Ureter (tissue), 1 donor: Measurements from ENCODE around the gene RIPOR2. TPM values are rescaled to one million over a fixed set of nuclear protein-coding genes. Genes with fewer than 3 reads are reported as not detected.
A peak's percentile ranks its signal among the peaks of the same experiment; 100 is the strongest.
"Not testable (repeated sequence)": the region's sequence is repeated elsewhere in the genome, so short reads cannot be mapped to it uniquely, and the experiment has no call there.

Experiments
- DNase-seq: peaks from one replicate; pipeline ENCODE4 v3.0.0-alpha.2; 2020; ENCODE audit warnings: low spot score
- total RNA-seq: library from RNA; stranded (reverse); gene quantifications from one replicate; pipeline ENCODE4 v1.2.4, GENCODE V29; 2023
- donor health status: DM: yes; HTN: yes; CAD: no.

The RIPOR2 gene
- total RNA-seq, 1 donor from 2014 or later = 12.1 TPM

- no peak for DNase-seq
These were observed 133.3 kb downstream of the RIPOR2 start for GRCh38 chr6:24802271-24803059.

GRCh38 chr6:24799541-24799915, 136.2 kb downstream of the RIPOR2 start:
- no peak for DNase-seq

GRCh38 chr6:24798740-24799540, 136.8 kb downstream of the RIPOR2 start, which contains the start of gene ARMH2:
ARMH2 (minus strand) TSS chr6:24798917; CDS start chr6:24798857, 60 bp downstream.
- DNase-seq = no peak

DNA sequence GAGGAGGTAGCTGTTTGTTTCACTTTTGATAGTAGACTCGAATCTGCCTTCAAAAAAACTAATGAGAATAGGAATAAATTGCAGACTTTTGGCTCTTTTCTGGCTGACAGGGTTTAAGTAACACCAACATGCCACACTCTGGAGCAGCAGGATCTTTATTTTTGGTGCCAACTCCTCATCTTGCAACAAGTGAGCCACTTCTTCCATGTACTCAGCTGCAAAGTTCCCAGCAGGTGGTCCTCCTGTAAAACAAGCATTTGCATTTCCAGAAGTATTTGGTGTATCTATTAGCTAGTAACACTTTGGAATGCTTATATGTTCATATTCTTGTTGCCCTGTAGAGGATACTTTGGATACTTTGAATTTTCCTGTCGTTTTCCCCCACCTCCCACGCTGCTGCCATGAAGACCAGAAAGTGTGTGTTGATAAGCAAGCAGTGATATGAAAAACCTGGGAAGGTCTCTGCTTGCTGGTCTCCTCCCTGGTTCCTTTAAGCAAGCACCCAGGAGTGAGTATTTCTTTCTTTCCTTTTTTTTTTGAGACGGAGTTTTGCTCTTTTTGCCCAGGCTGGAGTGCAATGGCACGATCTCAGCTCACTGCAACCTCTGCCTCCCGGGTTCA, 138.1 kb downstream of the RIPOR2 start:
- DNase-seq = no peak

GRCh38 chr6:24796616-24797290, 139.0 kb downstream of the RIPOR2 start:
- no peak for DNase-seq

- DNase-seq = no peak
These were observed 140.7 kb downstream of the RIPOR2 start for GRCh38 chr6:24795106-24795505.

GRCh38 chr6:24788031-24788665, 147.6 kb downstream of the RIPOR2 start:
- DNase-seq = no peak

DNA sequence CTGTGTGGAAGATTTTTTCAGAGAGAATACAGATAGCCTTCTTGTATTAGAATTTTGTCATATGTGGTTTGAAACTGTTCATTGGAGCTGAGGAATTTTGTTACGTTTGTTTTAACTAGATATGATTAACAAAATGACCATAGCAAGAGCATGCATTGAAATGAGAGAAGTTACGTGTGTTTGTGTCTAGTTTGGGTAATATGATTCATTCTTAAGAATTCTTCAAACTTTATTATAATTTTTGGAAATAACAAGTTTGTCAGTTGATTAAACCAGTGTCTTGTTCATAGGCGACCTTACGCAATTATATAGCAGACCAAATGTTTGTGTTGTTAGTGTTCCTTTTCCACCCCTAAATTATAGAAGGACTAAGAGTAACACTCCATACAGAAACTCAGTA, 155.6 kb downstream of the RIPOR2 start:
- DNase-seq = no peak

- DNase-seq = no peak
These were observed 156.2 kb downstream of the RIPOR2 start for GRCh38 chr6:24779416-24780016.

GRCh38 chr6:24778878-24779277, 156.9 kb downstream of the RIPOR2 start:
- no peak for DNase-seq

GRCh38 chr6:24778121-24778520, 157.6 kb downstream of the RIPOR2 start:
- no peak for DNase-seq

DNA sequence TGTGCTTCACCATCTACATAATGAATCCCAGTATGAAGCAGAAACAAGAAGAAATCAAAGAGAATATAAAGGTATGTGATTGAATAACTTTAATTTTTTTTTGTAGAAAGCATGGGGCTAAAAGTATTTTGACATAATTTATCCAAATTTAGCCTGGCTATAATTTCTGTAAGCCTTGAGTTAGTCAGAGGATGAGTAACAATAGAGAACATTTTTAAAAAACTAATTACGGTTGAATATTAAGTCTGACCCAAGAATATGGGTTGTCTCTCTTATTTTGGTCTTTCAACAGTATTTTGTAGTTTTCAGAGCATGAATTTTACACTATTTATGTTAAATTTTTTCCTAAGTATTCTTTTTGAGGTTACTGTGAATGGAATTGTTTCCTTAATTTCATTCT, 158.5 kb downstream of the RIPOR2 start:
- no peak for DNase-seq

- DNase-seq = no peak
These were observed 160.2 kb downstream of the RIPOR2 start for GRCh38 chr6:24775520-24776058.

DNA sequence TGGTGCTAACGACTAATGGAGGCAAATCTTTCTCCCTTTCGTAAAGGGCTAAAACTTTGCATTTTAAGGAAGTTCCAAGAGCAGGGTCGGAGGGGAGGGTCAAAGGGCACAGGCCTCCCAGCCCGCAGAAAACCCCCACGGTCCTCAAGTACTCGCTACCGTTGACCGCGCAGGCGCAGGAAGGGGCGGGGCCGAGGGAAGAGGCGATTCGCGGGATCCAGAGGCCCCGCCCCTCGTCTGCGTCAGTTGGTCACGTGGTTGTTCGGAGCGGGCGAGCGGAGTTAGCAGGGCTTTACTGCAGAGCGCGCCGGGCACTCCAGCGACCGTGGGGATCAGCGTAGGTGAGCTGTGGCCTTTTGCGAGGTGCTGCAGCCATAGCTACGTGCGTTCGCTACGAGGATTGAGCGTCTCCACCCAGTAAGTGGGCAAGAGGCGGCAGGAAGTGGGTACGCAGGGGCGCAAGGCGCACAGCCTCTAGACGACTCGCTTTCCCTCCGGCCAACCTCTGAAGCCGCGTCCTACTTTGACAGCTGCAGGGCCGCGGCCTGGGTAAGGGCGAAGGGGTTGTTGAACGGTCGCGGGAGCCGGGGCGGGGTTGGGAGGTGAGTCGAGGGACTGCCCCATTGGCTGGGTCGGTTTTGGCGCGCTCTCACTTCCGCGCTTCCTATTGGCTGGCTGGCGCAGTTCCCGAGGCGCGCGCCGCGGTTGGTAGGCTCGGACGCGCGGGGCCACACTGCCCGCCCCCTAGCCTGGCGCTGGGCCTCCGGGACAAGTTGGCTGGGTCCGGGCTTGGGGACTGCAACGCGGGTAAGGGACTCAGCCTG, 160.9 kb downstream of the RIPOR2 start, which contains the start of gene GMNN:
GMNN (plus strand) TSS at position 242 of the 824 bp plus-strand sequence. CDS start 2,310 bp downstream, outside the sequence.
- DNase-seq = peak; percentile 98

- no peak for DNase-seq
These were observed 167.4 kb downstream of the RIPOR2 start for GRCh38 chr6:24768361-24768760.

- no peak for DNase-seq
These were observed 168.9 kb downstream of the RIPOR2 start for GRCh38 chr6:24766680-24767462.

- DNase-seq = not testable (repeated sequence)
These were observed 169.8 kb downstream of the RIPOR2 start for GRCh38 chr6:24765968-24766367.
